Neural cell (in vitro differentiated cells): ENCODE measurements around the gene GET3. TPM values are rescaled to one million over a fixed set of nuclear protein-coding genes. Genes with fewer than 3 reads are reported as not detected.
A peak's percentile ranks its signal among the peaks of the same experiment; 100 is the strongest.

Experiments
- H2AFZ ChIP-seq: fragments of 200-600, 300-800 bp; sonication (generic), shearing (Covaris generic); 2 replicates; pipeline ENCODE4 v1.6.0; 2014; ENCODE audit warnings: low read depth, mild to moderate bottlenecking, antibody characterized with exemption, low read length, moderate library complexity
- H3F3A ChIP-seq: fragments of 200-600 bp; shearing (Covaris generic); 2 replicates; pipeline ENCODE4 v1.6.1; 2016; ENCODE audit warnings: mild to moderate bottlenecking, moderate library complexity, mixed read lengths, antibody characterized with exemption, low read length; ENCODE audit not compliant: insufficient read depth, poor library complexity, severe bottlenecking
- H3K27ac ChIP-seq: fragments of 200-600, 300-800 bp; sonication (generic), shearing (Covaris generic); 2 replicates; pipeline ENCODE4 v1.5.1; 2014; ENCODE audit warnings: mild to moderate bottlenecking, low read length, moderate library complexity
- H3K27me3 ChIP-seq: fragments of 300-800, 200-600 bp; sonication (generic), shearing (Covaris generic); 2 replicates; pipeline ENCODE4 v1.6.0; 2014; ENCODE audit warnings: mild to moderate bottlenecking, low read depth, low read length, moderate library complexity; ENCODE audit not compliant: insufficient read depth
- H3K36me3 ChIP-seq: fragments of 300-800, 200-600 bp; sonication (generic), shearing (Covaris generic); 2 replicates; pipeline ENCODE4 v1.5.1; 2014; ENCODE audit warnings: mild to moderate bottlenecking, antibody characterized with exemption, low read length, moderate library complexity; ENCODE audit not compliant: insufficient read depth
- H3K4me2 ChIP-seq: fragments of 300-800, 200-600 bp; sonication (generic), shearing (Covaris generic); 2 replicates; pipeline ENCODE4 v1.6.0; 2014; ENCODE audit warnings: mild to moderate bottlenecking, low read length
- H3K4me3 ChIP-seq: fragments of 300-800, 200-600 bp; sonication (generic), shearing (Covaris generic); 2 replicates; pipeline ENCODE4 v1.5.1; 2014; ENCODE audit warnings: mild to moderate bottlenecking, low read length, moderate library complexity
- H3K79me2 ChIP-seq: fragments of 200-600 bp; shearing (Covaris generic); replicated peaks from 2 replicates; pipeline ENCODE4 v1.6.0; 2014; ENCODE audit warnings: mild to moderate bottlenecking, low read length, moderate library complexity; ENCODE audit not compliant: insufficient read depth
- H3K9ac ChIP-seq: fragments of 300-800, 200-600 bp; sonication (generic), shearing (Covaris generic); 2 replicates; pipeline ENCODE4 v1.6.1; 2016; ENCODE audit warnings: mild to moderate bottlenecking, low read length, mixed read lengths
- H3K9me2 ChIP-seq: fragments of 200-600 bp; shearing (Covaris generic); 2 replicates; pipeline ENCODE4 v1.6.1; 2016; ENCODE audit warnings: mild to moderate bottlenecking, low read length, mixed read lengths; ENCODE audit not compliant: insufficient read depth
- H3K9me3 ChIP-seq: fragments of 200-600, 300-800 bp; sonication (generic), shearing (Covaris generic); 2 replicates; pipeline ENCODE4 v1.6.1; 2016; ENCODE audit warnings: mild to moderate bottlenecking, mixed run types, low read length, moderate library complexity, mixed read lengths
- H4K20me1 ChIP-seq: fragments of 200-600 bp; shearing (Covaris generic); 2 replicates; pipeline ENCODE4 v1.6.1; 2016; ENCODE audit warnings: mild to moderate bottlenecking, mixed run types; ENCODE audit not compliant: insufficient read depth
- CTCF ChIP-seq: fragments of 450-650 bp; IDR thresholded peaks from 2 replicates; pipeline ENCODE4 v1.5.1; 2014; ENCODE audit warnings: antibody characterized with exemption, mild to moderate bottlenecking, moderate library complexity; ENCODE audit not compliant: poor library complexity, severe bottlenecking
- EP300 ChIP-seq: fragments of 450-650 bp; conservative IDR thresholded peaks from 2 replicates; pipeline ENCODE4 v1.6.1; 2014; ENCODE audit warnings: antibody characterized with exemption, mild to moderate bottlenecking, moderate library complexity; ENCODE audit not compliant: poor library complexity, severe bottlenecking
- EZH2 ChIP-seq: fragments of 200-600, 300-800 bp; shearing (Covaris generic), sonication (generic); IDR thresholded peaks from 2 replicates; pipeline ENCODE4 v1.6.1; 2014; ENCODE audit warnings: antibody characterized with exemption, low read length, borderline replicate concordance, mild to moderate bottlenecking; ENCODE audit not compliant: insufficient read depth, poor library complexity, severe bottlenecking
- MXI1 ChIP-seq: fragments of 450-650 bp; conservative IDR thresholded peaks from 2 replicates; pipeline ENCODE4 v1.6.1; 2014; ENCODE audit warnings: antibody characterized with exemption, mild to moderate bottlenecking; ENCODE audit not compliant: poor library complexity, severe bottlenecking
- POLR2AphosphoS5 ChIP-seq: IDR thresholded peaks from 2 replicates; pipeline ENCODE4 v1.6.1; 2012
- RAD21 ChIP-seq: fragments of 450-650 bp; conservative IDR thresholded peaks from 2 replicates; pipeline ENCODE4 v1.6.1; 2014; ENCODE audit warnings: antibody characterized with exemption, mild to moderate bottlenecking, moderate library complexity
- SMC3 ChIP-seq: fragments of 450-650 bp; conservative IDR thresholded peaks from 2 replicates; pipeline ENCODE4 v1.6.1; 2014; ENCODE audit warnings: antibody characterized with exemption, mild to moderate bottlenecking, moderate library complexity; ENCODE audit not compliant: poor library complexity
- TAF1 ChIP-seq: IDR thresholded peaks from 2 replicates; pipeline ENCODE4 v1.6.1; 2012; ENCODE audit warnings: low read depth
- polyA plus RNA-seq: library from polyadenylated mRNA; depleted of rRNA; stranded (reverse); fragments of >200 nt; gene quantifications from 2 replicates; pipeline ENCODE4 v1.2.3, GENCODE V29; 2014
- TF ChIP-seq, protein P1 (sequence below): IDR thresholded peaks from 2 replicates; pipeline ENCODE4 v1.6.1; 2012; ENCODE audit warnings: borderline replicate concordance

The GET3 gene
- polyA plus RNA-seq, 1 donor from 2014 or later: 89.6 TPM

GRCh38 chr19:12715929-12716328, 21.4 kb upstream of the GET3 start:
- Histone ChIP-seq H3K4me2 (no peak overlapping the region), H3K36me3 (peaks cover 5% of the 10 kb centered on the region), H3K27me3 (no peaks in the 10 kb centered on the region), H3K4me3 (no peak overlapping the region), H2AFZ (no peak overlapping the region), H3K9me3 (no peaks in the 10 kb centered on the region), H3K27ac (no peak overlapping the region), H3F3A (no peaks in the 10 kb centered on the region), H3K79me2 (peaks cover 18% of the 10 kb centered on the region), H3K9me2 (no peaks in the 10 kb centered on the region), H3K9ac (no peak overlapping the region), H4K20me1 (no peaks in the 10 kb centered on the region)
- TF ChIP-seq, protein P1, sequence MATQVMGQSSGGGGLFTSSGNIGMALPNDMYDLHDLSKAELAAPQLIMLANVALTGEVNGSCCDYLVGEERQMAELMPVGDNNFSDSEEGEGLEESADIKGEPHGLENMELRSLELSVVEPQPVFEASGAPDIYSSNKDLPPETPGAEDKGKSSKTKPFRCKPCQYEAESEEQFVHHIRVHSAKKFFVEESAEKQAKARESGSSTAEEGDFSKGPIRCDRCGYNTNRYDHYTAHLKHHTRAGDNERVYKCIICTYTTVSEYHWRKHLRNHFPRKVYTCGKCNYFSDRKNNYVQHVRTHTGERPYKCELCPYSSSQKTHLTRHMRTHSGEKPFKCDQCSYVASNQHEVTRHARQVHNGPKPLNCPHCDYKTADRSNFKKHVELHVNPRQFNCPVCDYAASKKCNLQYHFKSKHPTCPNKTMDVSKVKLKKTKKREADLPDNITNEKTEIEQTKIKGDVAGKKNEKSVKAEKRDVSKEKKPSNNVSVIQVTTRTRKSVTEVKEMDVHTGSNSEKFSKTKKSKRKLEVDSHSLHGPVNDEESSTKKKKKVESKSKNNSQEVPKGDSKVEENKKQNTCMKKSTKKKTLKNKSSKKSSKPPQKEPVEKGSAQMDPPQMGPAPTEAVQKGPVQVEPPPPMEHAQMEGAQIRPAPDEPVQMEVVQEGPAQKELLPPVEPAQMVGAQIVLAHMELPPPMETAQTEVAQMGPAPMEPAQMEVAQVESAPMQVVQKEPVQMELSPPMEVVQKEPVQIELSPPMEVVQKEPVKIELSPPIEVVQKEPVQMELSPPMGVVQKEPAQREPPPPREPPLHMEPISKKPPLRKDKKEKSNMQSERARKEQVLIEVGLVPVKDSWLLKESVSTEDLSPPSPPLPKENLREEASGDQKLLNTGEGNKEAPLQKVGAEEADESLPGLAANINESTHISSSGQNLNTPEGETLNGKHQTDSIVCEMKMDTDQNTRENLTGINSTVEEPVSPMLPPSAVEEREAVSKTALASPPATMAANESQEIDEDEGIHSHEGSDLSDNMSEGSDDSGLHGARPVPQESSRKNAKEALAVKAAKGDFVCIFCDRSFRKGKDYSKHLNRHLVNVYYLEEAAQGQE: no peak

DNA sequence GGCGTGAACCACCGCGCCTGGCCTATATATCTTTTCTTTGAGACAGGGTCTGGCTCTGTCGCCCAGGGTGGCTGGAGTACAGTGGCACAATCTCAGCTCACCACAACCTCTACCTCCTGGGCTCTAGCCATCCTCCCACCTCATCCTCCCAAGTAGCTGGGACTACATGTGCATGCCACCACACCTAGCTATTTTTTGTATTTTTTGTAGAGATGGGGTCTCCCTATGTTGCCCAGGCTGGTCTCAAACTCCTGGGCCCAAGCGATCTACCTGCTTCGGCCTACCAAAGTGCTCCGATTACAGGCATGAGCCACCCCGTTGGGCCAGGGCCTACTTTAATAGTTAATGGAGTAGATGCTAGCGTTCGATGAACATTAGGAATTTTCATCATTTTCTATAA, 17.0 kb upstream of the GET3 start:
- Histone ChIP-seq H3K27ac (peak overlapping the region; percentile 87), H4K20me1 (no peaks in the 10 kb centered on the region), H3K9me2 (no peaks in the 10 kb centered on the region), H3K9me3 (no peaks in the 10 kb centered on the region), H3K27me3 (no peaks in the 10 kb centered on the region), H2AFZ (no peak overlapping the region), H3K9ac (peak overlapping the region; percentile 87), H3K36me3 (no peaks in the 10 kb centered on the region), H3K4me3 (peak overlapping the region; percentile 85), H3K4me2 (no peak overlapping the region), H3K79me2 (peaks cover 27% of the 10 kb centered on the region), H3F3A (peaks cover 5% of the 10 kb centered on the region)
- TF ChIP-seq TAF1 (no peak), POLR2AphosphoS5 (no peak), MXI1 (no peak), SMC3 (no peak), EP300 (no peak), RAD21 (no peak), EZH2 (no peak), CTCF (no peak)
- TF ChIP-seq, protein P1: no peak
